Measurements from ENCODE around the gene MADD.
A peak's percentile ranks its signal among the peaks of the same experiment; 100 is the strongest.

The MADD gene

DNA sequence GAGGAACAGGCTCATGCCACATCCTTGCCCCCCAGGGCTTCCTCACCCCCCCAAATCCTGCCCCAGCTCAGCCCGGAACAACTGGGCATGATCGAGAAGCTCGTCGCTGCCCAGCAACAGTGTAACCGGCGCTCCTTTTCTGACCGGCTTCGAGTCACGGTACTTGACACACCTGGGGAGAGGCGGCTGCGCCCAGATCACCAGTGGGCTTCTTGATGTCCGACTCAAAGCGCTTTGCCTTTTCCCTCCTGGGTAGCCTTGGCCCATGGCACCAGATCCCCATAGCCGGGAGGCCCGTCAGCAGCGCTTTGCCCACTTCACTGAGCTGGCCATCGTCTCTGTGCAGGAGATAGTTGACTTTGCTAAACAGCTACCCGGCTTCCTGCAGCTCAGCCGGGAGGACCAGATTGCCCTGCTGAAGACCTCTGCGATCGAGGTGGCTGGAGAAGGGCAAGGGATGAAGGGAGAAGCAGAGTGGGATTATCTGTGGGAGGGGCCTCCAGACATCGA is 8.6 kb upstream of the MADD start:
- H3K4me1 ChIP-seq (ENCODE audit: control insufficient read depth in 1 of 2, insufficient read depth in 2 of 2, low read length in 2 of 2) = peaks cover 24 to 36% of the 10 kb centered on the region in 2 donors
- H3K27me3 ChIP-seq (ENCODE audit: control insufficient read depth in 1 of 2, insufficient read depth in 2 of 2, low read length in 2 of 2) = no peaks in the 10 kb centered on the region
- H3K27ac ChIP-seq (ENCODE audit: low read depth, low read length) = no peak overlapping the region
- no peak overlapping the region for H3K9ac ChIP-seq (ENCODE audit: low read depth in 1 of 2, low read length in 2 of 2)
- H3K4me3 ChIP-seq (ENCODE audit: low read depth in 1 of 2, low read length in 2 of 2) = no peak overlapping the region
- H3K36me3 ChIP-seq (ENCODE audit: control insufficient read depth in 1 of 2, insufficient read depth in 2 of 2, low read length in 2 of 2) = peaks cover 0 to 23% of the 10 kb centered on the region in 2 donors
- no peaks in the 10 kb centered on the region for H3K9me3 ChIP-seq (ENCODE audit: control insufficient read depth in 1 of 2, low read length in 2 of 2)

DNA sequence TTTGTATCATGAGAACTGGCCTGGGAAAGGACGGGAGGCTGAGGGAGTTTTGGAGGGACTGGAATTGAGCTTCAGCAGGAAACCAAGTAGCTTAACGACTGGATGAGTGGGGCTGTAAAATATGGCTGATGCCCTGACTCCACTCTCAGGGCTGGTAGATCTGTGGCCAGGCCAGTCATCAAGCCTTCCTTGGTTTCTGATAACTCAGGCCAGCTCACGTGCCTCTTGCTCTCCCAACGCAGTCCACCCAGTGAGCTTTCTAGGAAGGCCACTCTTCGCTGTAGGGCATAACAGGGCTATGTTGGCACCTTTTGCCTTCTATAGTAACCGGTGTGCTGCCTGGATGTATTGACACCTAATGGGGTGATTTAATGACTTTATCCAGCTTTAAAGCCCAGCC is 5.8 kb upstream of the MADD start:
- H3K9me3 ChIP-seq (ENCODE audit: control insufficient read depth in 1 of 2, low read length in 2 of 2) = no peaks in the 10 kb centered on the region
- H3K36me3 ChIP-seq (ENCODE audit: control insufficient read depth in 1 of 2, insufficient read depth in 2 of 2, low read length in 2 of 2) = peaks cover 0 to 23% of the 10 kb centered on the region in 2 donors
- H3K27me3 ChIP-seq (ENCODE audit: control insufficient read depth in 1 of 2, insufficient read depth in 2 of 2, low read length in 2 of 2) = no peaks in the 10 kb centered on the region
- H3K4me3 ChIP-seq (ENCODE audit: low read depth in 1 of 2, low read length in 2 of 2) = no peak overlapping the region
- H3K9ac ChIP-seq (ENCODE audit: low read depth in 1 of 2, low read length in 2 of 2) = no peak overlapping the region
- H3K4me1 ChIP-seq (ENCODE audit: control insufficient read depth in 1 of 2, insufficient read depth in 2 of 2, low read length in 2 of 2) = peaks cover 18 to 34% of the 10 kb centered on the region in 2 donors
- no peak overlapping the region for H3K27ac ChIP-seq (ENCODE audit: low read depth, low read length)

DNA sequence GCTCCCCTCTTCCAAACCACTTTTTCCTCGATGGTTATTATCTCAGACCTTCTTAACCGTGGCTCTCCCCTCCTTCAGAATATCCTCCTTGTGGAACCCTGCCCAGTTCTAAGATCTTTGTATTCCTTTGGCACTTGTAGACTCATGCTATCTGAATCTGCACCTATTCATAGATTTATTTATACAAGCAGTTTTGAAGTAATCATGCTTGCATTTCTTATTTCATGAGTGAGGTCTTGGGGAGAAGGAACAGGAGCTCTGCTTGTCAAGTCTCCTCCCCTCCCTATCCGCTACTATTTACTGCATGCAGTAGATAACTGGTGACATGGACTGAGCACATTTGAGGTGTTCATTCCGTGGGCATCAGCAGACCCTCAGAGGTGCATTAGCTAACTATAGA is 5.4 kb upstream of the MADD start:
- Histone ChIP-seq H3K27ac (ENCODE audit: low read depth, low read length) (no peak overlapping the region), H3K27me3 (ENCODE audit: control insufficient read depth in 1 of 2, insufficient read depth in 2 of 2, low read length in 2 of 2) (no peaks in the 10 kb centered on the region), H3K4me3 (ENCODE audit: low read depth in 1 of 2, low read length in 2 of 2) (no peak overlapping the region), H3K4me1 (ENCODE audit: control insufficient read depth in 1 of 2, insufficient read depth in 2 of 2, low read length in 2 of 2) (peaks cover 16 to 31% of the 10 kb centered on the region in 2 donors), H3K36me3 (ENCODE audit: control insufficient read depth in 1 of 2, insufficient read depth in 2 of 2, low read length in 2 of 2) (peaks cover 0 to 23% of the 10 kb centered on the region in 2 donors), H3K9ac (ENCODE audit: low read depth in 1 of 2, low read length in 2 of 2) (no peak overlapping the region), H3K9me3 (ENCODE audit: control insufficient read depth in 1 of 2, low read length in 2 of 2) (no peaks in the 10 kb centered on the region)

DNA sequence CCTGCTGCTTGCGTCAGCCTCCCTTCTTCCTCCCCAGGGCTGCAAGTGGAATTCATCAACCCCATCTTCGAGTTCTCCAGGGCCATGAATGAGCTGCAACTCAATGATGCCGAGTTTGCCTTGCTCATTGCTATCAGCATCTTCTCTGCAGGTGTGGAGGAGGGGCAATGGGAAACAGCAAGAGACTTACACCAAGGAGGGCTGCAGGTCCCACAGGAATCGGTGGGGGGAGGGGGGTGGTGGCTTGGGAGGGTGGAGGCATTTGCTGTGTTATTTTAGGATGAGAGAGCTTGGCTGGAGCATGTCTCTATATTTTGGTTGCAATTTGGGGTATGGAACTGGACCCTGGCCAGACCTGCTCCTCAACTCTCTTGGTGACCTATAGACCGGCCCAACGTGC is 2.1 kb upstream of the MADD start:
- H3K9ac ChIP-seq (ENCODE audit: low read depth in 1 of 2, low read length in 2 of 2) = no peak overlapping the region
- no peaks in the 10 kb centered on the region for H3K27me3 ChIP-seq (ENCODE audit: control insufficient read depth in 1 of 2, insufficient read depth in 2 of 2, low read length in 2 of 2)
- H3K4me1 ChIP-seq (ENCODE audit: control insufficient read depth in 1 of 2, insufficient read depth in 2 of 2, low read length in 2 of 2) = peaks cover 40 to 49% of the 10 kb centered on the region in 2 donors

DNA sequence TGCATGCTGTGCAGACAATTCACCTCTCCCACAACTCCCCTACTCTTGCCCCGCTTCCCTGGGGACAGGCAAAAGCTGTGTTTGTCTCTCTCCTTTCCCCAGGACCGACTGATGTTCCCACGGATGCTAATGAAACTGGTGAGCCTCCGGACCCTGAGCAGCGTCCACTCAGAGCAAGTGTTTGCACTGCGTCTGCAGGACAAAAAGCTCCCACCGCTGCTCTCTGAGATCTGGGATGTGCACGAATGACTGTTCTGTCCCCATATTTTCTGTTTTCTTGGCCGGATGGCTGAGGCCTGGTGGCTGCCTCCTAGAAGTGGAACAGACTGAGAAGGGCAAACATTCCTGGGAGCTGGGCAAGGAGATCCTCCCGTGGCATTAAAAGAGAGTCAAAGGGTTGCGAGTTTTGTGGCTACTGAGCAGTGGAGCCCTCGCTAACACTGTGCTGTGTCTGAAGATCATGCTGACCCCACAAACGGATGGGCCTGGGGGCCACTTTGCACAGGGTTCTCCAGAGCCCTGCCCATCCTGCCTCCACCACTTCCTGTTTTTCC is 1.4 kb upstream of the MADD start:
- peaks cover 40 to 50% of the 10 kb centered on the region in 2 donors for H3K4me1 ChIP-seq (ENCODE audit: control insufficient read depth in 1 of 2, insufficient read depth in 2 of 2, low read length in 2 of 2)
- peak overlapping the region; percentile 46 to 91 for H3K9ac ChIP-seq (ENCODE audit: low read depth in 1 of 2, low read length in 2 of 2)
- peak overlapping the region; percentile 79 to 85 for H3K4me3 ChIP-seq (ENCODE audit: low read depth in 1 of 2, low read length in 2 of 2)

More for the DNA sequence above, 2.1 kb upstream of the MADD start:
- Histone ChIP-seq H3K27ac (ENCODE audit: low read depth, low read length) (no peak overlapping the region), H3K36me3 (ENCODE audit: control insufficient read depth in 1 of 2, insufficient read depth in 2 of 2, low read length in 2 of 2) (peaks cover 0 to 13% of the 10 kb centered on the region in 2 donors), H3K9me3 (ENCODE audit: control insufficient read depth in 1 of 2, low read length in 2 of 2) (no peaks in the 10 kb centered on the region), H3K4me3 (ENCODE audit: low read depth in 1 of 2, low read length in 2 of 2) (no peak overlapping the region)

DNA sequence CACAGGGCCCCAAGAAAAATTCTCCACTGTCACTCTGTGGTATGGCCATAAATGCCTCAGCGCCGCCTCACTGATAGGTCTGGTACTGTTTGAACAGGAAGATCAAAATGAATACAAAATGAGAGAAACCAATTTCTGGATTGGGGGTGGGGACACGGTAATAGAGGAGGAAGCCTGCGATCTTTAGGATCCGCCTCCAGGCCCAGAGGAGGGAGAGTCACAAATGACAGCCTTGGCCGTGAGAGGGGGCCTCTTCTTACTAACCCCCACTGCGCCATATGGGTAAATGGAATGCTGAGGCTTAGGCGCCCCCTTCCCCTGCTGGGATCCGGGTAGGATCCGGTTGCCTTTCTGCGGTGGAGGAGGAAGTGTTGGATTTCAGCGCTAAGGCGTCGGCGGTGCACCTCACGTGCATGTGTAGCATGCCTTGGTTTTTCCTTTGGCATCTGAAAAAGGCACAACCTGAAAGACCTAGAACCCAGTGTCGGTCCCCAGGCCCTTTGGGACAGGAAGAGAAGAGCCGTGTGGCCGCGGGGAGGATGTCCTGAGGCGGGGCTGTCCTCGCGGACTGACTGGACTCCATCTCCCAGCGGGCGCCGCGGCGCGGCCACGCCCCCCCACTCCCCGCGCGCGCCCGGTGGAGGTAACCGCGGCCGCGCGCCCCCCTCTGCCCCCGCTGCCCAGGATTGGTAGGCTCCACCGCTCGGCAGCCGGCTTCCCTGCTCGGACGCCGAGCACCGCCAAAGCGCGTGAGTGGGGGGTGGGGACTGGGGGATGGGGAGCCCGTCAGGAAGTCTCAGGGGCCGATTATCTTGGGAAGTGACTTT is 718 bp upstream of the MADD start:
- peak overlapping the region; percentile 46 to 91 for H3K9ac ChIP-seq (ENCODE audit: low read depth in 1 of 2, low read length in 2 of 2)
- H3K4me1 ChIP-seq (ENCODE audit: control insufficient read depth in 1 of 2, insufficient read depth in 2 of 2, low read length in 2 of 2) = peaks cover 40 to 50% of the 10 kb centered on the region in 2 donors
- no peaks in the 10 kb centered on the region for H3K27me3 ChIP-seq (ENCODE audit: control insufficient read depth in 1 of 2, insufficient read depth in 2 of 2, low read length in 2 of 2)
- H3K4me3 ChIP-seq (ENCODE audit: low read depth in 1 of 2, low read length in 2 of 2) = peak overlapping the region; percentile 79 to 85
- H3K9me3 ChIP-seq (ENCODE audit: control insufficient read depth in 1 of 2, low read length in 2 of 2) = no peaks in the 10 kb centered on the region
- H3K27ac ChIP-seq (ENCODE audit: low read depth, low read length) = peak overlapping the region; percentile 95
- H3K36me3 ChIP-seq (ENCODE audit: control insufficient read depth in 1 of 2, insufficient read depth in 2 of 2, low read length in 2 of 2) = peaks cover 0 to 7% of the 10 kb centered on the region in 2 donors

More for the DNA sequence above, 1.4 kb upstream of the MADD start:
- H3K27ac ChIP-seq (ENCODE audit: low read depth, low read length) = peak overlapping the region; percentile 84
- peaks cover 0 to 9% of the 10 kb centered on the region in 2 donors for H3K36me3 ChIP-seq (ENCODE audit: control insufficient read depth in 1 of 2, insufficient read depth in 2 of 2, low read length in 2 of 2)
- no peaks in the 10 kb centered on the region for H3K27me3 ChIP-seq (ENCODE audit: control insufficient read depth in 1 of 2, insufficient read depth in 2 of 2, low read length in 2 of 2)
- no peaks in the 10 kb centered on the region for H3K9me3 ChIP-seq (ENCODE audit: control insufficient read depth in 1 of 2, low read length in 2 of 2)

DNA sequence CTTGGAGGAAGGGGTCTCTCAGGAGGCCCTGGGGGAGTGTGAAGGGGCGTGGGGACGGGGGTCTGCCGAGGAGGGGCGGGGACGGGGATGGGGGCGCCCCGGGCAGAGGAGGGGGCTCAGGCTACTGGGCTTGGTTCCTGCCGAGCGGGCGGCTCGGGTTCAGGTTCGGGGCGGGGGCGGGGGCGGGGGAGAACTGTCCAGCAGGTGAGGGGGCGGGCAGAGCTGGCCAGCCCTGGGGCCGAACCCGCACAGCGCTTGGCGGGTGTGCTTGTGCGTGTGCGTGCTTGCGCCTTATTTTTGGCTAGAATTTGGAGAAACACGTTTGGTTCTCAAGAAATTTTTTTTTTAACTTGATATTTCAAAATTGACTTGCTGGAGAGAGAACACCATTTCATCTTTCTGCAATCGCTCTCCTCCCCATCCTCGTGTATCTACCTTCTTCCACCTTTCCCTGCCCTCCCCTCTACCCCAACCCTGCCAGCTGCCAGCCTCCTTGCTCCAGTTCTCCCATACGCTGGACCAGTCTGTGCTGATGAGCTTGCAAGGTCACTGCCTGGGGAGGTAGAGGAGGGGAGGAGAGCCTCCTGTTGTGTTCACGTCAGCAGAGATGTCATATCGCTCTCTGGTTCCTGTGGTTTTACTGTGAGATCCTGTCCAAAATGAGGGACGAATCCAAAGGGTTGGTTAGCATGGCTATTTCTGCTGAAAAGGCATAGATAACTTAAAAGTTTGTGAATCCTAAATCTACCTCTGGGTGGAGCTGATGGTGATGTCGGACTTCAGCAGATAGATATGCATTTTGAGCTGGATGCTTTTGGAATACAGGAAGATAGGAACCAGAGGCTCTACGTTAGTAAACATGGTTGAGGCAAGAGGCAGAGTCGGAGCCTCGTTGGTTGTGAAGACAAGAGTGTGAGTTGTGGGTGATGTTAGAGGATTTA is 668 bp downstream of the MADD start:
- Histone ChIP-seq H3K4me1 (ENCODE audit: control insufficient read depth in 1 of 2, insufficient read depth in 2 of 2, low read length in 2 of 2) (peaks cover 38 to 40% of the 10 kb centered on the region in 2 donors), H3K9ac (ENCODE audit: low read depth in 1 of 2, low read length in 2 of 2) (peak overlapping the region; percentile 48 to 52), H3K36me3 (ENCODE audit: control insufficient read depth in 1 of 2, insufficient read depth in 2 of 2, low read length in 2 of 2) (peaks cover 6 to 21% of the 10 kb centered on the region in 2 donors), H3K27me3 (ENCODE audit: control insufficient read depth in 1 of 2, insufficient read depth in 2 of 2, low read length in 2 of 2) (no peaks in the 10 kb centered on the region), H3K9me3 (ENCODE audit: control insufficient read depth in 1 of 2, low read length in 2 of 2) (no peaks in the 10 kb centered on the region), H3K4me3 (ENCODE audit: low read depth in 1 of 2, low read length in 2 of 2) (peak overlapping the region; percentile 79), H3K27ac (ENCODE audit: low read depth, low read length) (peak overlapping the region; percentile 95)

DNA sequence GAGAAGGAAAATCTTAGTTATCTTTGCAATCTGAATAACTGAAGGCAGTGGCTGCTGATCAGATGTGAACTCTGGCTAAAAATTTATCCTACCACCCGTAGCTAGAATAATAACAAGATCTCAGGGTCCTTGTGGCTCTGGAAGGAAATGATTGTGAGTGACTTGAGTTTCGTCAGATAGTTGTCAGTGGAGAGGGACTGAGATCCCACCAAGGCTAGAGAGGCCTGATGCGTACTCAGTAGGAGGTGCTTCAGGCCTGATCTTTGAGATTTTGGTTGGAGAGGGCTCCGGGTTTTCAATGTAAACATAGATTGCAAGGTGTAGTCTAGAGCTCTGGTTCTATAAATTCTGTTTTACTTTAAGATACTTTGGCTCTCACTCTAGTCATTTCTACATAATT is 1.4 kb downstream of the MADD start:
- no peaks in the 10 kb centered on the region for H3K27me3 ChIP-seq (ENCODE audit: control insufficient read depth in 1 of 2, insufficient read depth in 2 of 2, low read length in 2 of 2)
- H3K9ac ChIP-seq (ENCODE audit: low read depth in 1 of 2, low read length in 2 of 2) = peak overlapping the region in 1 of 2 donors; percentile 52
- peak overlapping the region; percentile 79 for H3K4me3 ChIP-seq (ENCODE audit: low read depth in 1 of 2, low read length in 2 of 2)
- peaks cover 13 to 23% of the 10 kb centered on the region in 2 donors for H3K36me3 ChIP-seq (ENCODE audit: control insufficient read depth in 1 of 2, insufficient read depth in 2 of 2, low read length in 2 of 2)
- H3K27ac ChIP-seq (ENCODE audit: low read depth, low read length) = no peak overlapping the region
- no peaks in the 10 kb centered on the region for H3K9me3 ChIP-seq (ENCODE audit: control insufficient read depth in 1 of 2, low read length in 2 of 2)
- H3K4me1 ChIP-seq (ENCODE audit: control insufficient read depth in 1 of 2, insufficient read depth in 2 of 2, low read length in 2 of 2) = peaks cover 38 to 40% of the 10 kb centered on the region in 2 donors

DNA sequence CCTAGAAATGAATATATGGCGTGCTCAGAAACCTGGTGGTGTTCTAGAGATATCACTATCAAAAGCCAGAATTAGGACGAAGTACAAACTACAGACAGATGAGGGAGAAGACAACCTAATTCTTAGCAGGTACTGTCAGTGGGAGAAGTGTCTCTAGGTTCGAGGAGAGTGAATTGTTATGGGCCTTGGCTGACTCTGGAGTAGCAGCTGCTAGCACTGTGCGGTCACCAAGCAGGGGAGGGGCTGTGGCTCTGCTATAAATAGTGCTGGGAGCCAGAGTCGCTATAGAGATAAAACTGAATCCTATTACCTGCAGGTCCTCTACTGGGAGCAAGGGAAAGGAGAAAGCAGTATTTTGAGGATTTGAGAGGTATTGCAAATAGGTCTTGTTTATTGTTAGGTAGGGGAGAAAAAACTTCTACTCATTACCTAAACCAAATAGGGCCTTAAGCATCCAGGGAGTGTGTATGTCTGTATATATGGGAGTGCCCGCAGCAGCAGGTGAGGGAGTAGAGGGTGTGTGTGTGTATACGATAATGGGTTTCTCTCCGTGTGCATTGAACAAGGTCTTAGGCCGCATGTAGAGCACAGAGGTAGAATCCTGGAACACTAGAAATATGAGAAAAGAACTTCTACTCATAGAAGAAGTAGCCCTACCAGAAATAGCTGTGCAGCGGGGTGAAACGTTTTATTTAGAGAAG is 2.2 kb downstream of the MADD start:
- Histone ChIP-seq H3K36me3 (ENCODE audit: control insufficient read depth in 1 of 2, insufficient read depth in 2 of 2, low read length in 2 of 2) (peaks cover 20 to 31% of the 10 kb centered on the region in 2 donors), H3K4me3 (ENCODE audit: low read depth in 1 of 2, low read length in 2 of 2) (peak overlapping the region; percentile 5 to 32), H3K4me1 (ENCODE audit: control insufficient read depth in 1 of 2, insufficient read depth in 2 of 2, low read length in 2 of 2) (peaks cover 38 to 40% of the 10 kb centered on the region in 2 donors), H3K27me3 (ENCODE audit: control insufficient read depth in 1 of 2, insufficient read depth in 2 of 2, low read length in 2 of 2) (no peaks in the 10 kb centered on the region), H3K9me3 (ENCODE audit: control insufficient read depth in 1 of 2, low read length in 2 of 2) (no peaks in the 10 kb centered on the region), H3K9ac (ENCODE audit: low read depth in 1 of 2, low read length in 2 of 2) (peak overlapping the region in 1 of 2 donors; percentile 35), H3K27ac (ENCODE audit: low read depth, low read length) (no peak overlapping the region)

All from duodenal mucosa (tissue), 2 donors.